NCI-H1694 (cell line): ENCODE measurements around the gene SF3A2.

Experiments
- DNase-seq: peaks from one replicate; lab custom pipeline; 2025; lab: John Stamatoyannopoulos, UW

SF3A2 gene

GRCh38 chr19:2253106-2254063 is 16.8 kb downstream of the SF3A2 start:
- no peak for DNase-seq

GRCh38 chr19:2254064-2254872 is 17.6 kb downstream of the SF3A2 start:
- no peak for DNase-seq

- DNase-seq = no peak
These were observed 18.7 kb downstream of the SF3A2 start for GRCh38 chr19:2255112-2255845.

- DNase-seq = no peak
These were observed 19.5 kb downstream of the SF3A2 start, which contains the start of gene JSRP1 for GRCh38 chr19:2255982-2256685. Gene JSRP1, minus strand, starts transcription at chr19:2256417. Its CDS starts 1,103 bp downstream, at chr19:2255314.

GRCh38 chr19:2259336-2259735 is 22.7 kb downstream of the SF3A2 start:
- no peak for DNase-seq

GRCh38 chr19:2260341-2260805 is 23.7 kb downstream of the SF3A2 start:
- no peak for DNase-seq

- peak; percentile 7 for DNase-seq
These were observed 25.0 kb downstream of the SF3A2 start for GRCh38 chr19:2261438-2262172.

GRCh38 chr19:2266183-2266993 is 29.8 kb downstream of the SF3A2 start:
- no peak for DNase-seq

- DNase-seq = no peak
These were observed 31.8 kb downstream of the SF3A2 start for GRCh38 chr19:2268480-2268830.

GRCh38 chr19:2268861-2269243 is 32.2 kb downstream of the SF3A2 start:
- no peak for DNase-seq

- peak; percentile 75 for DNase-seq
These were observed 32.9 kb downstream of the SF3A2 start for GRCh38 chr19:2269244-2270156.

- DNase-seq = no peak
These were observed 33.5 kb downstream of the SF3A2 start for GRCh38 chr19:2270157-2270422.

GRCh38 chr19:2270423-2271233 is 34.0 kb downstream of the SF3A2 start:
- no peak for DNase-seq

- no peak for DNase-seq
These were observed 34.8 kb downstream of the SF3A2 start for GRCh38 chr19:2271234-2272103.

GRCh38 chr19:2273356-2274184 is 36.9 kb downstream of the SF3A2 start:
- DNase-seq = peak; percentile 24

GRCh38 chr19:2274185-2274711 is 37.6 kb downstream of the SF3A2 start:
- no peak for DNase-seq
